ENCODE measurements around the gene SPATA32.
A peak's percentile ranks its signal among the peaks of the same experiment; 100 is the strongest.

SPATA32 gene

DNA sequence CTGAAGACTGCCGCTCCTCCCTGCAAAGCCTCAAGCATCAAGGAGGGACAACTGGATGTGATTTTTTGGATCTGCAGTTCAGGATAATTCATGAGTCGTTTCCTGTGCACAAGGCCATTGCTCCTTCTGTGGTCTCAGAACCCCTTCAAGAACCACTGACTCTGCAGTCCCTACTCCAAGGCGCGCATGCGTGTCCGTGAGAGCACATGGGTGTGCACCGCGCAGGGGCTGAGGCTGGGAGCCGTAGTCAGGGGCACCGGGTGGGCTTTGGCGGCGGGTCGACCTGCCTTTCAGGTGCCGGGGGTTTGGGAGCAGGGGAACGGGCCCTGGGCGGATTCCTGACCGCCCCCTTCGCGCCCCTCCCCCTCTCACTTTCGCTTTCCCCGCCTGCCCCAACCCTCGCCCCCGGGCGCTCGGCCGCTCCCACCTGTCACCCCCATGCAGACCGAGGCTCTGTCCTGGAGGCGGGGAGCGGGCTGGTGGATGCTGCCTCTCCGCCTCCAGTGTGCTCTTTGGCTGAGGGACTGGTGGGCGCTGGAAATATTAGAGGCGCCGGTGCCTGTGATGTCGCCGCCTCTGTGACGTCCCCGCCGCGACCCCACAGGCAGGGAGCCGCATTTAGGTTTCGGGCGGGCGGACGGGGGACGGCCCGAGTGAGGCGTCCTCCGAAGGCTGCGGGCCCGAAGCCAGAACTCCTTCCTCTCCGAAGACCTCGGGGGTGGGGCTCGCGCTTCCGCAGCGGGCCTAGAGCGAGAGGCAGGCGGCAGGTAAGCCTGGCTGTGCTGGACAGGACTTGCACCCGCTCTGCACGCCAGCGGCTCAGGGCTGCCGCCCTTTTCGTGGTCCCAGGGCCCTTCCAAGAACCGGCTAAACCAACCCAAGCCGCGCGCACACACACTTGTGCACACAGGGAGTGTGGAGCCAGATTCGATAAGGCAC lies at the start of gene SPATA32:
Gene SPATA32, minus strand, starts transcription at position 518 of the 939 bp plus-strand sequence. Its CDS starts 78 bp downstream, at position 440.
- peak; percentile 81 for DNase-seq (ENCODE audit: extremely low spot score)
- ChIA-PET CTCF (interaction anchor here (1.0 to 3.1 kb wide), 3 partner anchors 8 to 126 kb away, joined by 3 to 16 read pairs (median 4); partner anchors contain the start of gene ACBD4), POLR2A (no interaction called here)
- no peak for TF ChIP-seq CTCF (IDR thresholded peaks at IDR 0.05; ENCODE audit: control extremely low read depth, extremely low read depth, low read depth, missing control alignments)

DNA sequence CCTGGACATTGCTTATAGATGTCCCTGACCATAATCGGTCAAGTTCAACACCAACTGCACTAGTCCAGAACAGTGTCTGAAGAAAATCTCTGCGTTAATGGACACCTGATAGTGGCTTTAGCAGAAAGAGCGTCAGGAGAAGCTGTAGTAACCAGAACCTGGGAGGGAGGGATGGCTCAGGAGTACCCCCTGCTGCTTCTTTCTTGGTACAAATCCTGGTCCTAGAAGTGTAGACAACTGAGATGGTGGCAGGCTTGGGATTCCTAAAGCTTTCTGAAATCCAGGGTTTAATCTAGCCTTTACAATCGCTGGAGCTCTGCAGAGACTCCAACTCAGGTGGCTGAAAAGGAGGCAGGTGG lies 49.5 kb upstream of the SPATA32 start:
- CTCF ChIA-PET: interaction anchor here (0.6 to 5.4 kb wide), 14 partner anchors 9 to 275 kb away, joined by 3 to 37 read pairs (median 5); partner anchors contain the start of gene ACBD4
- POLR2A ChIA-PET: interaction anchor here (1.4 kb wide), 1 partner anchor 9 kb away, joined by 5 read pairs; no protein-coding TSS in a partner anchor
- no peak for DNase-seq (ENCODE audit: extremely low spot score)
- no peak for TF ChIP-seq CTCF (IDR thresholded peaks at IDR 0.05; ENCODE audit: control extremely low read depth, extremely low read depth, low read depth, missing control alignments)

- ChIA-PET CTCF (interaction anchor here (0.6 to 5.4 kb wide), 11 partner anchors 10 to 276 kb away, joined by 3 to 37 read pairs (median 4); partner anchors contain the start of gene ACBD4), POLR2A (interaction anchor here (1.4 kb wide), 1 partner anchor 8 kb away, joined by 5 read pairs; no protein-coding TSS in a partner anchor)
- DNase-seq (ENCODE audit: extremely low spot score): no peak
- TF ChIP-seq CTCF (IDR thresholded peaks at IDR 0.05; ENCODE audit: control extremely low read depth, extremely low read depth, low read depth, missing control alignments): no peak
These were observed 48.8 kb upstream of the SPATA32 start for GRCh38 chr17:45310380-45311324.

DNA sequence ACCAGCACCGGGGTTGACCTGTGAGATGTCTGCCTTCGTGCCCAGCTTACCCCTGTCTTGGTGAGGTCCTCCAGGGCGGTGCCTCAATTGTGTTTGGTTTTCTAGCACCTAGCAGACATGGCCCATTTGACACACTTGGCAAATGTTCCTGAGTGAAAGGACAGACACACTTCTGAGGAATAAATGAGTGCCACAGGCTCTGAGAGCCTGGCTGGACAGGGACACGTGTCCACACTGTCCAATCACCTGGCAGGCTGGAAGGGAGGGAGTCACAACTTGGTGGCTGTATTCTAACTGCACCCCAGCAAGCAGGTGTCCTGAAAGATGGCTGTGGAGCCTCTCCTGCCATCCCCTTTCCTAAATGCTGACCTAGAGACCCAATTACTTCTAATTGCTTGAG lies 47.5 kb upstream of the SPATA32 start:
- TF ChIP-seq CTCF (IDR thresholded peaks at IDR 0.05; ENCODE audit: control extremely low read depth, extremely low read depth, low read depth, missing control alignments): no peak
- DNase-seq (ENCODE audit: extremely low spot score): no peak
- ChIA-PET CTCF (interaction anchor here (1.2 to 2.7 kb wide), 4 partner anchors 8 to 76 kb away, joined by 3 to 15 read pairs (median 10); partner anchors contain the start of gene MAP3K14), POLR2A (interaction anchor here (0.6 kb wide), 1 partner anchor 71 kb away, joined by 3 read pairs; no protein-coding TSS in a partner anchor)

- no peak for TF ChIP-seq CTCF (IDR thresholded peaks at IDR 0.05; ENCODE audit: control extremely low read depth, extremely low read depth, low read depth, missing control alignments)
- ChIA-PET POLR2A (interaction anchor here (1.3 to 1.4 kb wide), 2 partner anchors 9 to 15 kb away, joined by 3 to 5 read pairs; no protein-coding TSS in a partner anchor), CTCF (interaction anchor here (1.2 to 2.7 kb wide), 4 partner anchors 9 to 76 kb away, joined by 3 to 15 read pairs (median 10); partner anchors contain the start of gene MAP3K14)
- DNase-seq (ENCODE audit: extremely low spot score): no peak
These were observed 46.9 kb upstream of the SPATA32 start for GRCh38 chr17:45308840-45309239.
